Measurements from ENCODE around the gene CASP8. TPM values are rescaled to one million over a fixed set of nuclear protein-coding genes. Genes with fewer than 3 reads are reported as not detected.
A peak's percentile ranks its signal among the peaks of the same experiment; 100 is the strongest.

Gene CASP8
- polyA plus RNA-seq (2012; ENCODE audit: insufficient read depth, insufficient read length, low read depth) = 2.8 TPM

DNA sequence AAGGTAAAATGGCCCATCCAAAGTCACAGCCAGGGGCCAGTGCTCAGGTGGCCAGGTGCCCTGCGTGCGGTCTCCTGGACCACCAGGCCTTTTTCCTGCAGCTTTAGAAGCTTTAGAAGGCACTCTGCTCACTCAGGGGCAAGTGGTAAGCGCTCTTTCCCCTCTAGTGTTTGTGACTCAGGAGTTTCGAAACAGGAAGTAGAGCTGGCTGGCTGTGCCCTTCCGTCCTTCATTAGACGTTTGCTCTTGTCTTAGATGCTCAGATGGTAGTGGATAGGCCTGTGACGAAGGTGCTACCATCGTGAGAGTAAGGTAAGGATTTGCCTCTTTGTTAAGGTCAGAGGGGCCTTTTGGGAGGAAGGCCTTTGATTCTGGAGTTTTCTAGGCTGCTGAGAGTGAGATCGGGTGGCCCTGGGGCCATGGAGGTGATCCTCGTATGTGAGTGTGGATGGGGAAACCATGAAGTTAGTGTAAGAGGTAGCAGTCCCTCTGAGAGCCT lies at the start of gene CASP8:
CASP8 (plus strand) TSS at position 235 of the 499 bp plus-strand sequence. CDS start 5,951 bp downstream, outside the sequence.
- Histone ChIP-seq H3K36me3 (no peaks in the 10 kb centered on the region), H3K4me3 (ENCODE audit: low read depth, low read length) (no peak within 1 kb of the TSS), H3K9me3 (no peaks in the 10 kb centered on the region), H3K4me1 (peaks cover 7% of the 10 kb centered on the region), H3K27me3 (no peaks in the 10 kb centered on the region)
- no peak for DNase-seq
- TF ChIP-seq, protein P1, sequence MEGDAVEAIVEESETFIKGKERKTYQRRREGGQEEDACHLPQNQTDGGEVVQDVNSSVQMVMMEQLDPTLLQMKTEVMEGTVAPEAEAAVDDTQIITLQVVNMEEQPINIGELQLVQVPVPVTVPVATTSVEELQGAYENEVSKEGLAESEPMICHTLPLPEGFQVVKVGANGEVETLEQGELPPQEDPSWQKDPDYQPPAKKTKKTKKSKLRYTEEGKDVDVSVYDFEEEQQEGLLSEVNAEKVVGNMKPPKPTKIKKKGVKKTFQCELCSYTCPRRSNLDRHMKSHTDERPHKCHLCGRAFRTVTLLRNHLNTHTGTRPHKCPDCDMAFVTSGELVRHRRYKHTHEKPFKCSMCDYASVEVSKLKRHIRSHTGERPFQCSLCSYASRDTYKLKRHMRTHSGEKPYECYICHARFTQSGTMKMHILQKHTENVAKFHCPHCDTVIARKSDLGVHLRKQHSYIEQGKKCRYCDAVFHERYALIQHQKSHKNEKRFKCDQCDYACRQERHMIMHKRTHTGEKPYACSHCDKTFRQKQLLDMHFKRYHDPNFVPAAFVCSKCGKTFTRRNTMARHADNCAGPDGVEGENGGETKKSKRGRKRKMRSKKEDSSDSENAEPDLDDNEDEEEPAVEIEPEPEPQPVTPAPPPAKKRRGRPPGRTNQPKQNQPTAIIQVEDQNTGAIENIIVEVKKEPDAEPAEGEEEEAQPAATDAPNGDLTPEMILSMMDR (IDR thresholded peaks at IDR 0.05; ENCODE audit: low read depth, low read length) = no peak

DNA sequence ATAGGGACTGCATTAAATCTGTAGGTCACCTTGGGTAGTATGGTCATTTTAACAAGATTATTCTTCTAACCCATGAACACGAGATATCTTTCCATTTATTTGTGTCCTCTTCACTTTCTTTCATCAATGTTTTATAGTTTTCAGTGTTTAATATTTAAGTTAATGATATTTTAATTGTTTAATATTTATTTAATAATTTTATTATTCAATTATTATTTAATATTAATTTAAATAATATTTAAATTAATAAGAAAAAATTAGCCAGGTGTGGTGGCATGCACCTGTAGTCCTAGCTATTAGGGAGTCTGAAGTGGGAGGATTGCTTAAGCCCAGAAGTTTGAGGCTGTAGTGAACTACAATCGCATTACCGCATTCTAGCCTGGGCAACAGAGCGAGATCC lies 44.4 kb upstream of the CASP8 start:
- Histone ChIP-seq H3K36me3 (no peaks in the 10 kb centered on the region), H3K4me1 (peaks cover 11% of the 10 kb centered on the region), H3K9me3 (no peaks in the 10 kb centered on the region), H3K27me3 (no peaks in the 10 kb centered on the region), H3K4me3 (ENCODE audit: low read depth, low read length) (no peak overlapping the region)
- DNase-seq = no peak
- TF ChIP-seq, protein P1 (IDR thresholded peaks at IDR 0.05; ENCODE audit: low read depth, low read length) = no peak

DNA sequence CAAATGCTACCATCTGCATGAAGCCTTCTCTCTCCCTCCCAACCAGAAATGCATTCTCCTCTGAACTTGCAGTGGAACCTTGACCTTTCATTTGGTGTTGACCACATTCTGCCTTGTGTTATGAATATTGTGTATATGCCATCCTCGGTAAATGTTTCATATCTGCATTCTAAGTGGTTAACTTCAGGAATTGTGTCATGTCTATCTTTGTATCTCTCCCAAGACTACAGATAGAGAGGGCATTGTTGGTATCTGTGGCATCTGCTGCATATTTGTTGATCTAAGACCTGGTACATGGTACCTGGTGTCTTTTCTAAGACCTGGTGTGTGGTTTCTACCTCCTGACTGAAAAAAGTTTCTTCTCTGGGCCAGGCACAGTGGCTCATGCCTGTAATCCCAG lies 43.4 kb upstream of the CASP8 start:
- Histone ChIP-seq H3K27me3 (no peaks in the 10 kb centered on the region), H3K9me3 (no peaks in the 10 kb centered on the region), H3K36me3 (no peaks in the 10 kb centered on the region), H3K4me1 (peaks cover 11% of the 10 kb centered on the region), H3K4me3 (ENCODE audit: low read depth, low read length) (no peak overlapping the region)
- no peak for DNase-seq
- TF ChIP-seq, protein P1 (IDR thresholded peaks at IDR 0.05; ENCODE audit: low read depth, low read length) = no peak

DNA sequence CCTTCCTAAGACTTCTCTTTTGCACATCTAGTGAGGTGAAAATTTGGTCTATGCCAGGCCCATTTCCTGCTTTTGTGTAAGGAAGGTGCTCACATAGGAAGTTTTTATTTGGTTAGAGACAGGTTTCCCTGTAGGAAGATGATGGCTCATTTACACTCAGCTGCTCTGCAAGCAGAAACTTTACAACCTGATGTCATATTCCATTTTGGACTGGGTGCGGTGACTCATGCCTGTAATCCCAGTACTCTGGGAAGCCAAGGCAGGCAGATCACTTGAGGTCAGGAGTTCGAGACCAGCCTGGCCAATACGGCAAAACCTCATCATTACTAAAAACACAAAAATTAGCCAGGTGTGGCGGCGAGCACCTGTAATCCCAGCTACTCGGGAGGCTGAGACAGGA lies 41.6 kb upstream of the CASP8 start:
- H3K27me3 ChIP-seq = no peaks in the 10 kb centered on the region
- no peak overlapping the region for H3K4me3 ChIP-seq (ENCODE audit: low read depth, low read length)
- H3K36me3 ChIP-seq = no peaks in the 10 kb centered on the region
- no peaks in the 10 kb centered on the region for H3K9me3 ChIP-seq
- no peak for DNase-seq
- peaks cover 11% of the 10 kb centered on the region for H3K4me1 ChIP-seq
- TF ChIP-seq, protein P1 (IDR thresholded peaks at IDR 0.05; ENCODE audit: low read depth, low read length) = no peak

DNA sequence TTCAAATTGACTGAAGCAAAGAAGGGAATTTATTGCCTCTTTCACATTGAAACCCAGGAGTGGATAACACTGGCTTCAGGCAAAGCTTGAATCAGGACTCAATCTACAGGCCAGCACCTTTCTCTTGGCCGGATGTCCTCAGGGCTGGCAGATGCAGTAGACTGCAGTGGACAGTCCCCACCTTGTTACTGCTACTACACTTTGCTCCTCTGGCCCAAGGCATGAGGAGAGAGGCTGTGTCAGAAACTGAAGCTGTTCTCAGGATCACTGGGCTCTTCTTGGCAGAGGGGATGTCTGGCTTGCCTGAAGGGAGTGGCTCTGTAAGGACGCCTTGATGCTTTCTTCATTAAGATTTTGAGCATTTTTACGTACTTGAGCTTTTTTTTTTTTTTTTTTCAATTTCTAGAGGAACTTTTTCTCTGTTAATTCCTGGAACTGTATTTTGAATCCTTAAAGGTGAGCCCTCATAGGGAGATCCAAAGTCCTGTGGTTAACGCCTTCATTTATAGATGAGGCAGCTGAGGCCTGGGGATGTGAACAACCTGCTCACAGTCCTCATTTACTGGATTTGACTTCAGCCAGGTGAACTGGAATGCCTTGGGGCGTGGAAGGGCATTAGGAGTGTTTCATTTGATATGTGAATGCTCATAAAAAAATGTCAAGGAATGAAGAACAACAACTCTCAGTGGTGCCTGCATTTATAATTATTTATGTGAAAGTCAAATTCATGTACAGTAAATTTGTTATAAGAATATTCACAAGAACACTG lies 40.8 kb upstream of the CASP8 start:
- Histone ChIP-seq H3K36me3 (no peaks in the 10 kb centered on the region), H3K27me3 (no peaks in the 10 kb centered on the region), H3K9me3 (no peaks in the 10 kb centered on the region), H3K4me1 (peaks cover 11% of the 10 kb centered on the region), H3K4me3 (ENCODE audit: low read depth, low read length) (no peak overlapping the region)
- DNase-seq = no peak
- TF ChIP-seq, protein P1 (IDR thresholded peaks at IDR 0.05; ENCODE audit: low read depth, low read length) = no peak

DNA sequence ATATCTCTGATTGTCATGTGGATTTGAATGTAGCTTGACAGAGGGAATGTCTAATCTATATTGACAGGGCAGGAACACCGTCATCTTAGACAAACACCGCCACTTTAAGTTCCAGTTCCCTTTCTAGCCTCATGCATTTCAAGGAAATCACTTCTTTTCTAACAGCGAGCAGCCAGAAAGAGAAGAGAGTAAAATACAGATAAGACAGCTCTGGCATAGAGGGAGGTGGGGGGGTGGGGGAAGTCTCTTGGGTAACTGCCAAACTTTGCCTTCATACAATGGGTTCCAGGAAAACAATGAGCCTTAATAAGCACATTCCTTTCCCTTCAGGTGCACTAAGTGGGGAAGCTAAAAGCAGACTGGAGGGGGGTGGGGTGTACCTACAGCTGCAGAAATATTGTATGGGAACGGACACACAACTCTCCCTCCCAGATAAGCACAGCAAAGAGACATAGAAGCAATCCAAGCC lies 40.2 kb upstream of the CASP8 start:
- Histone ChIP-seq H3K36me3 (no peaks in the 10 kb centered on the region), H3K4me1 (peaks cover 11% of the 10 kb centered on the region), H3K9me3 (no peaks in the 10 kb centered on the region), H3K27me3 (0 out of 2 replicates have a peak, but pooled peaks cover 4% of the 10 kb centered on the region), H3K4me3 (ENCODE audit: low read depth, low read length) (no peak overlapping the region)
- TF ChIP-seq, protein P1 (IDR thresholded peaks at IDR 0.05; ENCODE audit: low read depth, low read length) = no peak
- peak; percentile 49 for DNase-seq

Measured in BE2C (cell line).